WTC11 (cell line): ENCODE measurements around the gene YIF1A.

Experiments
- CTCF ChIP-seq: fragments of 200-600 bp; IDR thresholded peaks from 2 replicates; pipeline ENCODE4 v1.8.0; 2022; ENCODE audit warnings: antibody characterized with exemption
- ESRRA ChIP-seq: sonication (generic); formaldehyde crosslinking; IDR thresholded peaks from 2 replicates; pipeline ENCODE4 v1.8.1; 2022; ENCODE audit warnings: mild to moderate bottlenecking, missing genetic modification reagents, borderline replicate concordance
- FOXP4 ChIP-seq: sonication (generic); formaldehyde crosslinking; IDR thresholded peaks from 2 replicates; pipeline ENCODE4 v1.8.0; 2022; ENCODE audit warnings: mild to moderate bottlenecking, missing genetic modification reagents
- HMGXB4 ChIP-seq: sonication (generic); formaldehyde crosslinking; IDR thresholded peaks from 2 replicates; pipeline ENCODE4 v1.8.1; 2023; ENCODE audit warnings: mild to moderate bottlenecking, moderate library complexity, missing genetic modification reagents
- NFYB ChIP-seq: sonication (generic); formaldehyde crosslinking; conservative IDR thresholded peaks from 2 replicates; pipeline ENCODE4 v1.8.0; 2022; ENCODE audit warnings: low read depth, missing genetic modification reagents
- NR2C2 ChIP-seq: sonication (generic); formaldehyde crosslinking; IDR thresholded peaks from 2 replicates; pipeline ENCODE4 v1.8.0; 2022; ENCODE audit warnings: mild to moderate bottlenecking, missing genetic modification reagents
- ZBTB43 ChIP-seq: sonication (generic); formaldehyde crosslinking; IDR thresholded peaks from 2 replicates; pipeline ENCODE4 v1.8.1; 2023; ENCODE audit warnings: mild to moderate bottlenecking, missing genetic modification reagents
- TF ChIP-seq, protein P1 (sequence below): sonication (generic); formaldehyde crosslinking; IDR thresholded peaks from 2 replicates; pipeline ENCODE4 v1.8.0; 2022; ENCODE audit warnings: mild to moderate bottlenecking, missing genetic modification reagents
- TF ChIP-seq, protein P2 (sequence below): sonication (generic); formaldehyde crosslinking; IDR thresholded peaks from 2 replicates; pipeline ENCODE4 v1.8.0; 2023; ENCODE audit warnings: missing genetic modification reagents, mild to moderate bottlenecking, borderline replicate concordance
- TF ChIP-seq, protein P3 (sequence below): sonication (generic); formaldehyde crosslinking; IDR thresholded peaks from 2 replicates; pipeline ENCODE4 v1.8.1; 2022; ENCODE audit warnings: low read depth, missing genetic modification reagents, borderline replicate concordance

- TF ChIP-seq, protein P1, sequence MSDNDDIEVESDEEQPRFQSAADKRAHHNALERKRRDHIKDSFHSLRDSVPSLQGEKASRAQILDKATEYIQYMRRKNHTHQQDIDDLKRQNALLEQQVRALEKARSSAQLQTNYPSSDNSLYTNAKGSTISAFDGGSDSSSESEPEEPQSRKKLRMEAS (CRISPR knock-in tag), result no peak
- TF ChIP-seq CTCF, result no peak
- no peak for TF ChIP-seq ESRRA (CRISPR knock-in tag)
- TF ChIP-seq FOXP4 (CRISPR knock-in tag), result no peak
- TF ChIP-seq HMGXB4, result no peak
- no peak for TF ChIP-seq NR2C2 (CRISPR knock-in tag)
- TF ChIP-seq, protein P2, sequence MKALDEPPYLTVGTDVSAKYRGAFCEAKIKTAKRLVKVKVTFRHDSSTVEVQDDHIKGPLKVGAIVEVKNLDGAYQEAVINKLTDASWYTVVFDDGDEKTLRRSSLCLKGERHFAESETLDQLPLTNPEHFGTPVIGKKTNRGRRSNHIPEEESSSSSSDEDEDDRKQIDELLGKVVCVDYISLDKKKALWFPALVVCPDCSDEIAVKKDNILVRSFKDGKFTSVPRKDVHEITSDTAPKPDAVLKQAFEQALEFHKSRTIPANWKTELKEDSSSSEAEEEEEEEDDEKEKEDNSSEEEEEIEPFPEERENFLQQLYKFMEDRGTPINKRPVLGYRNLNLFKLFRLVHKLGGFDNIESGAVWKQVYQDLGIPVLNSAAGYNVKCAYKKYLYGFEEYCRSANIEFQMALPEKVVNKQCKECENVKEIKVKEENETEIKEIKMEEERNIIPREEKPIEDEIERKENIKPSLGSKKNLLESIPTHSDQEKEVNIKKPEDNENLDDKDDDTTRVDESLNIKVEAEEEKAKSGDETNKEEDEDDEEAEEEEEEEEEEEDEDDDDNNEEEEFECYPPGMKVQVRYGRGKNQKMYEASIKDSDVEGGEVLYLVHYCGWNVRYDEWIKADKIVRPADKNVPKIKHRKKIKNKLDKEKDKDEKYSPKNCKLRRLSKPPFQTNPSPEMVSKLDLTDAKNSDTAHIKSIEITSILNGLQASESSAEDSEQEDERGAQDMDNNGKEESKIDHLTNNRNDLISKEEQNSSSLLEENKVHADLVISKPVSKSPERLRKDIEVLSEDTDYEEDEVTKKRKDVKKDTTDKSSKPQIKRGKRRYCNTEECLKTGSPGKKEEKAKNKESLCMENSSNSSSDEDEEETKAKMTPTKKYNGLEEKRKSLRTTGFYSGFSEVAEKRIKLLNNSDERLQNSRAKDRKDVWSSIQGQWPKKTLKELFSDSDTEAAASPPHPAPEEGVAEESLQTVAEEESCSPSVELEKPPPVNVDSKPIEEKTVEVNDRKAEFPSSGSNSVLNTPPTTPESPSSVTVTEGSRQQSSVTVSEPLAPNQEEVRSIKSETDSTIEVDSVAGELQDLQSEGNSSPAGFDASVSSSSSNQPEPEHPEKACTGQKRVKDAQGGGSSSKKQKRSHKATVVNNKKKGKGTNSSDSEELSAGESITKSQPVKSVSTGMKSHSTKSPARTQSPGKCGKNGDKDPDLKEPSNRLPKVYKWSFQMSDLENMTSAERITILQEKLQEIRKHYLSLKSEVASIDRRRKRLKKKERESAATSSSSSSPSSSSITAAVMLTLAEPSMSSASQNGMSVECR, result no peak
- TF ChIP-seq, protein P3, sequence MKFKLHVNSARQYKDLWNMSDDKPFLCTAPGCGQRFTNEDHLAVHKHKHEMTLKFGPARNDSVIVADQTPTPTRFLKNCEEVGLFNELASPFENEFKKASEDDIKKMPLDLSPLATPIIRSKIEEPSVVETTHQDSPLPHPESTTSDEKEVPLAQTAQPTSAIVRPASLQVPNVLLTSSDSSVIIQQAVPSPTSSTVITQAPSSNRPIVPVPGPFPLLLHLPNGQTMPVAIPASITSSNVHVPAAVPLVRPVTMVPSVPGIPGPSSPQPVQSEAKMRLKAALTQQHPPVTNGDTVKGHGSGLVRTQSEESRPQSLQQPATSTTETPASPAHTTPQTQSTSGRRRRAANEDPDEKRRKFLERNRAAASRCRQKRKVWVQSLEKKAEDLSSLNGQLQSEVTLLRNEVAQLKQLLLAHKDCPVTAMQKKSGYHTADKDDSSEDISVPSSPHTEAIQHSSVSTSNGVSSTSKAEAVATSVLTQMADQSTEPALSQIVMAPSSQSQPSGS (CRISPR knock-in tag), result no peak
- TF ChIP-seq ZBTB43 (CRISPR knock-in tag), result no peak
- TF ChIP-seq NFYB (CRISPR knock-in tag), result no peak
These were observed 14.7 kb downstream of the YIF1A start for GRCh38 chr11:66274219-66274618.
